Rectal smooth muscle tissue (tissue), 1 donor: ENCODE data around the gene RNF141.

Source experiments
- H3K27ac ChIP-seq: one replicate; pipeline ENCODE4 v1.7.0; 2013; ENCODE audit warnings: low read depth, low read length, inconsistent platforms
- H3K27me3 ChIP-seq: one replicate; pipeline ENCODE4 v1.7.0; 2013; ENCODE audit warnings: low read length; ENCODE audit not compliant: control insufficient read depth, insufficient read depth
- H3K36me3 ChIP-seq: one replicate; pipeline ENCODE4 v1.7.0; 2013; ENCODE audit warnings: low read length; ENCODE audit not compliant: control insufficient read depth, insufficient read depth
- H3K4me1 ChIP-seq: one replicate; pipeline ENCODE4 v1.7.0; 2013; ENCODE audit warnings: low read length; ENCODE audit not compliant: control insufficient read depth, insufficient read depth
- H3K4me3 ChIP-seq: one replicate; pipeline ENCODE4 v1.7.0; 2013; ENCODE audit warnings: low read length
- H3K9ac ChIP-seq: one replicate; pipeline ENCODE4 v1.7.0; 2013; ENCODE audit warnings: low read length

Gene RNF141

GRCh38 chr11:10551845-10552352 lies 10.9 kb upstream of the RNF141 start:
- Histone ChIP-seq H3K27ac (no peak overlapping the region), H3K4me3 (no peak overlapping the region), H3K9ac (no peak overlapping the region), H3K36me3 (no peaks in the 10 kb centered on the region), H3K4me1 (no peaks in the 10 kb centered on the region), H3K27me3 (no peaks in the 10 kb centered on the region)

- H3K36me3 ChIP-seq, result no peaks in the 10 kb centered on the region
- H3K9ac ChIP-seq, result no peak overlapping the region
- H3K27me3 ChIP-seq, result no peaks in the 10 kb centered on the region
- no peak overlapping the region for H3K4me3 ChIP-seq
- H3K4me1 ChIP-seq, result no peaks in the 10 kb centered on the region
- no peak overlapping the region for H3K27ac ChIP-seq
Observed at GRCh38 chr11:10551290-10551592, 10.3 kb upstream of the RNF141 start.

GRCh38 chr11:10550503-10551289 lies 9.7 kb upstream of the RNF141 start:
- no peak overlapping the region for H3K4me3 ChIP-seq
- no peak overlapping the region for H3K9ac ChIP-seq
- H3K4me1 ChIP-seq, result no peaks in the 10 kb centered on the region
- H3K36me3 ChIP-seq, result no peaks in the 10 kb centered on the region
- no peak overlapping the region for H3K27ac ChIP-seq
- H3K27me3 ChIP-seq, result no peaks in the 10 kb centered on the region

GRCh38 chr11:10544491-10545465 lies 3.8 kb upstream of the RNF141 start:
- Histone ChIP-seq H3K36me3 (no peaks in the 10 kb centered on the region), H3K27me3 (no peaks in the 10 kb centered on the region), H3K4me1 (peaks cover 7% of the 10 kb centered on the region), H3K27ac (no peak overlapping the region), H3K4me3 (no peak overlapping the region), H3K9ac (no peak overlapping the region)

GRCh38 chr11:10543782-10544181 lies 2.8 kb upstream of the RNF141 start:
- H3K9ac ChIP-seq, result no peak overlapping the region
- H3K36me3 ChIP-seq, result no peaks in the 10 kb centered on the region
- H3K27ac ChIP-seq, result no peak overlapping the region
- no peaks in the 10 kb centered on the region for H3K27me3 ChIP-seq
- peaks cover 7% of the 10 kb centered on the region for H3K4me1 ChIP-seq
- no peak overlapping the region for H3K4me3 ChIP-seq

- Histone ChIP-seq H3K9ac (no peak overlapping the region), H3K27ac (no peak overlapping the region), H3K4me1 (peaks cover 7% of the 10 kb centered on the region), H3K4me3 (no peak overlapping the region), H3K36me3 (no peaks in the 10 kb centered on the region), H3K27me3 (no peaks in the 10 kb centered on the region)
Observed at GRCh38 chr11:10542776-10543175, 1.8 kb upstream of the RNF141 start.

- no peak overlapping the region for H3K9ac ChIP-seq
Observed at GRCh38 chr11:10541561-10541930, 559 bp upstream of the RNF141 start.

GRCh38 chr11:10540546-10540914 lies 457 bp downstream of the RNF141 start:
- H3K27ac ChIP-seq, result peak overlapping the region; percentile 83
- no peaks in the 10 kb centered on the region for H3K27me3 ChIP-seq
- peaks cover 7% of the 10 kb centered on the region for H3K4me1 ChIP-seq
- H3K4me3 ChIP-seq, result peak overlapping the region; percentile 93
- H3K9ac ChIP-seq, result peak overlapping the region; percentile 87
- H3K36me3 ChIP-seq, result no peaks in the 10 kb centered on the region

More at GRCh38 chr11:10541561-10541930, 559 bp upstream of the RNF141 start:
- Histone ChIP-seq H3K36me3 (no peaks in the 10 kb centered on the region), H3K4me1 (peaks cover 7% of the 10 kb centered on the region), H3K27ac (peak overlapping the region; percentile 10), H3K4me3 (peak overlapping the region; percentile 93), H3K27me3 (no peaks in the 10 kb centered on the region)

- no peak overlapping the region for H3K4me3 ChIP-seq
- H3K4me1 ChIP-seq, result peaks cover 7% of the 10 kb centered on the region
- no peaks in the 10 kb centered on the region for H3K27me3 ChIP-seq
- no peaks in the 10 kb centered on the region for H3K36me3 ChIP-seq
- H3K27ac ChIP-seq, result no peak overlapping the region
- H3K9ac ChIP-seq, result no peak overlapping the region
Observed at GRCh38 chr11:10539339-10539738, 1.6 kb downstream of the RNF141 start.

GRCh38 chr11:10538924-10539323 lies 2.1 kb downstream of the RNF141 start:
- Histone ChIP-seq H3K9ac (no peak overlapping the region), H3K4me1 (peaks cover 7% of the 10 kb centered on the region), H3K4me3 (no peak overlapping the region), H3K36me3 (no peaks in the 10 kb centered on the region), H3K27me3 (no peaks in the 10 kb centered on the region), H3K27ac (no peak overlapping the region)

GRCh38 chr11:10537600-10537999 lies 3.4 kb downstream of the RNF141 start:
- Histone ChIP-seq H3K9ac (no peak overlapping the region), H3K36me3 (peaks cover 3% of the 10 kb centered on the region), H3K27me3 (no peaks in the 10 kb centered on the region)

GRCh38 chr11:10534316-10534715 lies 6.7 kb downstream of the RNF141 start:
- Histone ChIP-seq H3K4me1 (no peaks in the 10 kb centered on the region), H3K36me3 (peaks cover 7% of the 10 kb centered on the region), H3K4me3 (no peak overlapping the region), H3K27ac (no peak overlapping the region), H3K9ac (no peak overlapping the region), H3K27me3 (no peaks in the 10 kb centered on the region)

More at GRCh38 chr11:10537600-10537999, 3.4 kb downstream of the RNF141 start:
- Histone ChIP-seq H3K4me1 (peaks cover 7% of the 10 kb centered on the region), H3K27ac (no peak overlapping the region), H3K4me3 (no peak overlapping the region)
